HS-5 (cell line): Measurements from ENCODE around the gene EBLN1.
"Not testable (repeated sequence)": the region's sequence is repeated elsewhere in the genome, so short reads cannot be mapped to it uniquely, and the experiment has no call there.

Experiments
- DNase-seq: peaks from one replicate; pipeline ENCODE4 v3.0.0-alpha.2; 2012; ENCODE audit warnings: low read depth

EBLN1 gene

DNA sequence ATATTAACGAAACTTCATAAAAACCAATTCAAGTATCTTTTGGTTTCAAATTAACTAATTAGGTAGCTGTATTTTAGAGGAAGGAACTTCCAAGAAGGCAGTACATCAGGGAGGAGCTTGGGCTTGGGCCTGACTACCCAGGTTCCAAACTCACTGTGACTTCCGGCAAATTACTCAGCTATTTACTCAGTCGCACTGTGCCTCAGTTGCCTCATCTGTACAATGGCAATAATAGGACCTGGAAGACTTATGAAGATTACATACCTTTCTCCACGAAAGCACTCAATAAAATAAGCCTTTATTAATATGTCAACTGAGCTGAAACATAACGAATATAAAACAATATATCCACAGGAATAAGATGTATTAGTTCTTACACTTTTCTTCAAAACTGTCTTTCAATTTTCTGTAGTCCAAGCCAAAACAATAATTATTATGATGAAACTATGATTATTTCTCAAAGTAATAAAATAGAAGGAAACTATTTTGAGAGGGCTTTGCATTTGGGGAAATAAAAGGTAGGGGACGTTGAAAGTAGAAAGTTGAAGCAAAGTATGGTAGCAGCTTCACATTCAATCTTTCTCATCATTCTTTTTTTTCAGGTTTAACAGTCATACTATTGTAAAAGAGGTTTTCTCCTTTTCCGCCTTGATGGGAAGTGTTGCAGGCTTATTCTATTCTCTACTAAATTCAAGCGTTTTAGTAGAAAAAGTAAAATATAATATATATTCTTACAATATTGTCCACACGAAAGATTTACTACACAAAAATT lies 10.5 kb upstream of the EBLN1 start:
- no peak for DNase-seq

GRCh38 chr10:22226599-22226998 lies 8.8 kb upstream of the EBLN1 start:
- no peak for DNase-seq

- DNase-seq = no peak
Measured at GRCh38 chr10:22222236-22223190, 4.7 kb upstream of the EBLN1 start.

GRCh38 chr10:22219308-22219707 lies 1.5 kb upstream of the EBLN1 start:
- no peak for DNase-seq

DNA sequence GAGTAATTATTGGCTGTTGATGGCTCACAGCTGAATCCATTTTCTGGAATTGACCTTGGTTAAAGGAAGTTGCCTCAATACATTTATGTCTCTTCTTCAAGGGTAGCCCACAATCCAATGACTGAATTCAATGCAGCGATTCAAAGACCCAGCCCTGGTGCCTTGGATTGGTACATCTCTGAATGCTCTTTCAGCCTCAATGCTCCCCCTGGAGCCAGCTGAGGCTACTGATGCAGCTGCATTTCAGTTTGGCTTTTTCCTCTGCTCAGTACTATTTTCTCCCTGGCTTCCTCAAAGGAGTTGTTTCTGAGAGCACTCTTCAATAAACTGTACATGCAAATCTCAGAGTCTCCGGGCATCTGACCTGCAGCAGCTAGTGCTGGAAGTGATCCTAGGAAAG lies 633 bp upstream of the EBLN1 start:
- DNase-seq = no peak

DNA sequence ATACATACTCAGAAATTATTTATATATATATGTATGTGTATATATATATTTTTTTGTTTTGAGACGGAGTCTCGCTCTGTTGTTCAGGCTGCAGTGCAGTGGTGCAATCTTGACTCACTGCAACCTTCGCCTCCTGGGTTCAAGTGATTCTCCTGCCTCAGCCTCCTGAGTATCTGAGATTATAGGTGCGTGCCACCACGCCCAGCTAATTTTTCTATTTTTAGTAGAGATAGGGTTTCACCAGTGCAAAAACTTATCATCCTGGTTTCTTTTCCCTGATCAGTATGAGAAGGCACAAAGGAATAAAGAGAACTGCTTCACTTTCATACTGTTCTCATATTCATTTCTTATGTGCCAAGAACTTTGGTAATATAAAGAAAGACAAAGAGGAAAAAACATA lies 731 bp downstream of the EBLN1 start:
- DNase-seq = not testable (repeated sequence)

DNA sequence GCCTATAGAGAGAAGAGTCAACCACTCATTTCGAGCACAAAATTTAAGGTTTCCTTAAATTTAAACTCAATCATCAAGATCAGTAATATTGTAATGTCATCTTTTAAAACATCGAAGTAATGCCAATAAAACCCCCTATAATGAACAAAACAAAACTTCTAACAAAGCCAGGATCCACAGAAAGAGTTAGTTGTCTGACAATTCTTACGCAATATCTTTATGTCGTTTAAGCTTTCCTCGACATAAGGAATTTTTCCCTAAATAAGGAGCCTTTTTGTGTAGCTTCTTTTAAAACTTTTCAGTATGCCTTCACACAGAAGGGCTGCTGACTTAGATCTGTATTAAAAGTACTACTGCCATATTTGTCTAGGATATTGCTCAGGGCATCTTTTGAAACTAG lies 7.5 kb downstream of the EBLN1 start:
- no peak for DNase-seq

DNA sequence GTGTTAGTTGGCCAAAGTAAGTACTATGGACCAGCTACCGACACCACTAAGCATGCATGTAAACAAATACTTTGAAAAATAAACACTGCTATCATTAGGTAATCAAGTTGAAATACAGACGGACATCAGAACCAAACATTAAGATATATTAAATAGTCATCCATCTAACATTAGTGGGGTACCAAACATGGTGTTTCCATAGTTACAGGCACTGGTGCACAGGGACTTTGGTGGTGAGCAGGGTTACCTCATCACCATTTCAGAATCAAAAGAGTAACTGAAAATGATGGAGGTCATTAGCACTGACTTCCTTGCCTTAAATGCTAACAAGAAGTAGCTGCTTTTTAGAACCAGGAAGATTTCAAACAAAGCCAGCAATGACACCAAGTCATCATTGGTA lies 23.9 kb downstream of the EBLN1 start:
- DNase-seq = no peak

DNA sequence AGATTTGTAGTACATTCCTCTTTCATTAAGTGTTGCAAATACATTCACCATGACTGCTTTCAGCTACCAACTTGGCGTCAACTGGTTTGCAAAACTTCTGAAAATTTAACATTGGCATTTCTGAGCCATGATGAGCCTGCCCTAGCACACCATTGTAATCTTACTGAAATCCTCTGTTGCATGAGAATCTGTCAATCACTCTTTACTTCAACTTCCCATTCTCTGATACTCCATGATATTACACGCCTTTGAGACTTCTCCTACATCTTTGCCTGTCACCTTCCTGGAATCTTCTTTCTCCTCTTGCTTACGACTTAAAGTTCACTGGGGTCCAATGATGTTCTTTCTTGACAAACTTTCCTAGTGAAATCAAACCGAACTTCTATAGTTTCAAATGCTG lies 32.2 kb downstream of the EBLN1 start:
- DNase-seq = no peak

DNA sequence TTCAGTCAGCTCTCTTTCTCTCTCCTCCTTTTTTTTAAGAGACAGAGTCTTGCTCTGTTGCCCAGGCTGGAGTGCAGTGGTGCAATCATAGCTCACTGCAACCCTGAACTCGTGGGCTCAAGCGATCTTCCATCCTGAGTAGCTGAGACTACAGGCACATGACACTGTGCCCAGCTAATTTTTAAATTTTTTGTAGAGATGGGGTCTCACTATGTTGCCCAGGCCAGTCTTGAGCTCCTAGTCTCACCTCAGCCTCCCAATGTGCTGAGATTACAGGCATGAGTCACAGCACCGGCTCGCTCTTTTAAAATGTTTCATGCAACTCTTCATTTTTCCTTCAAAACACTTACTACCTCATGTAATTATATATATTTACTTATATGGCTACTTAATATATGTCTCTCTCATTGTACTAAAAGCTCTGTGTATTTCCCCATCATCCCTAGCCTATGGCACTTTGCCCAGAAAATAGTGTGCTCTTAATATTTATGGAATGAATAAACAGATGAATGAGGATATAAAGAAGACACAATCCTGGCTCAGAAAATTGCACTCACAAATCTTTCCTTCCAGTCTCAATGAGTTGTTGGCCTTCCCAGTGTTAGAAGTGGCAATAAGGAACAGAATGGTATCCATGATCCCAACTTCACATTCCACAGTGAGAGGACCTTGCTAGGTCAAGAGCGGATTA lies 33.9 kb downstream of the EBLN1 start:
- DNase-seq = no peak

DNA sequence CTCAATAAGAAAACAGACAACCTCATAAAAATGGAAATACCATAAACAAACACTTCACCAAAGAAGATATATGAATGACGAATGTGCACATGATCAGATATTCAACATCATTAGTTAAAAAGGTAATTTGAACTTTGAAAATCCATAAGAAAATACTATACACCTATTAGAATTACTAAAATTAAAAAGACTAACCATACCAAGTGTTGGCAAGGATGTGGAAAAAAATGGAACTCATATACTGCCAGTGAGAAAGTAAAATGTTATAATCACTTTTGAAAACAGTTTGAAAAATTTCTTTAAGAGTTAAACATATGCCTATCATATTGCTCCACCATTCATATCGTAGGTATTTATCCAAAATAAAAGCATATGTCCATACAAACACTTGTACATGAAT lies 37.1 kb downstream of the EBLN1 start:
- no peak for DNase-seq

GRCh38 chr10:22174442-22174841 lies 43.4 kb downstream of the EBLN1 start:
- no peak for DNase-seq

DNA sequence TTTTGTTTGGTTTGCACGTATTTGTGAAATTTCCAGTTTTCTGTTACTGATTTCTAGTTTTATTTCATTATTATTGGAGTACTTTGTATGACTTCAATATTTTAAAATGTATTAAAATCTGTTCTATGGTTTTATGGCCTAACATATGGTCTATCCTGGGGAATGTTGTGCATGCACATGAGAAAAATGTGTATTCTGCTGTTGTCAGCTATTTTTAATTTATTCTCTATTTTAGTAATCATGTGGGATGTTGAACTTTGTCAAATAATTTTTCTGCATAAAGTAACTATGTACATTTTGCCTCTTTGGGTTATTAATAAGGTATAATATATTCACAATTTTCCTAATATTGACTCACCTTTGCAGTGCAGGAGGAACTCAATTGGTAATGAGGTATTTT lies 46.7 kb downstream of the EBLN1 start:
- DNase-seq = no peak

DNA sequence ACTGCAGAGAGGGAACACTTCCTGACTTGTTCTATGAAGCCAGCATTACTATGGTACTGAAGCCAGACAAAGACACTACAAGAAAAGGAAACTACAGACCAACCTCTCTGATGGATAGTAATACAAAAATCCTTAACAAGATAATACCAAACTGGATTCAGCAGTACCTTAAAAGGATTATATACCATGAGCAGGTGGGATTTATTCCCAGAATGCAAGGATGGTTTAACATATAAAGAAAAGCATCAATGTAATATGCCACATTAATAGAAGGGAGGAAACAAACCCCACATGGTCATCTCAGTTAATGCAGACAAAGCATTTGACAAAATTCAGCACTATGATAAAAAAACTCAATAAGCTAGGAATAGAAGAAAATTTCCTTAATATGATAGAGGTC lies 47.2 kb downstream of the EBLN1 start:
- no peak for DNase-seq

DNA sequence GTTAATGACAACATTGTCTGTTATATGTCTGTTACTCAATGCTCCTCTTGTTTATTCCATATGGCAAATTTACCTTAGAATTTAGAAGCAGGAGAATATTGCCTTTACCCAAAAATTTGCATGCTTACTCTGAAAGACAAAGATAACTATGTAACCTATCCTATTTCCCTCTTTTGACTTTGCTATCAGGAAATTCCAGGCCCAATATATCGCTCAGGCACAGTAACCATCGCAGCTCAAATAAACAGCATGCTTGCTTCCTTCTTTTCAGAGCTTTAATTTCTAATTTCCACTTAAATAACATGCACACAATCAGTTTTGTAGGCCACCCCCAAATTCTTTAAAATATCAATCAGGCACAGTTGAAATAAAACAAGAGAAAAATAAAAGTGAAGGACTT lies 57.8 kb downstream of the EBLN1 start:
- no peak for DNase-seq

GRCh38 chr10:22159180-22159579 lies 58.6 kb downstream of the EBLN1 start:
- DNase-seq = no peak
